CD4-positive, CD25-positive, alpha-beta regulatory T cell (primary cell): ENCODE data around the gene UPK3BL2. TPM values are rescaled to one million over a fixed set of nuclear protein-coding genes. Genes with fewer than 3 reads are reported as not detected.
"Not testable (repeated sequence)": the region's sequence is repeated elsewhere in the genome, so short reads cannot be mapped to it uniquely, and the experiment has no call there.

ENCODE experiments used
- ATAC-seq, 2 donors: fragments of 150-1000 bp; cut with Tn5 transposase; one replicate each; pipeline ENCODE4 v1.10.0; 2021; ENCODE audit warnings: low read depth in 2 of 2, moderate number of reproducible peaks in 2 of 2, moderate library complexity in 1 of 2
- DNase-seq, 3 donors: peaks; one replicate each; pipeline versions ENCODE4 v3.0.0 to v3.0.0-alpha.2; 2012 to 2022; ENCODE audit warnings: mixed read lengths in 1 of 3
- H3K27ac ChIP-seq: one replicate; pipeline ENCODE4 v1.7.0; 2013; ENCODE audit warnings: mild to moderate bottlenecking, low read length; ENCODE audit not compliant: insufficient read depth, poor library complexity, severe bottlenecking
- H3K27me3 ChIP-seq: one replicate; pipeline ENCODE4 v1.7.0; 2013; ENCODE audit warnings: low read length; ENCODE audit not compliant: control insufficient read depth, insufficient read depth
- H3K36me3 ChIP-seq: one replicate; pipeline ENCODE4 v1.7.0; 2013; ENCODE audit warnings: mild to moderate bottlenecking, low read length, moderate library complexity; ENCODE audit not compliant: control insufficient read depth, insufficient read depth
- H3K4me1 ChIP-seq: 2 replicates; pipeline ENCODE4 v1.7.0; 2013; ENCODE audit warnings: mild to moderate bottlenecking, low read length; ENCODE audit not compliant: insufficient read depth, control insufficient read depth, poor library complexity, severe bottlenecking
- H3K4me3 ChIP-seq: one replicate; pipeline ENCODE4 v1.7.0; 2013; ENCODE audit warnings: low read depth, mild to moderate bottlenecking, low read length, moderate library complexity
- H3K9me3 ChIP-seq, 2 experiments: 1 replicate in 1 of 2; 2 replicates in 1 of 2; pipeline ENCODE4 v1.7.0; 2013; ENCODE audit warnings: low read length in 2 of 2, mild to moderate bottlenecking in 1 of 2, moderate library complexity in 1 of 2; ENCODE audit not compliant: control insufficient read depth in 2 of 2
- H3K27ac Mint-ChIP-seq, 3 donors: one replicate each; pipeline ENCODE4 v1.8.0; 2020 to 2022; ENCODE audit warnings: mild to moderate bottlenecking in 3 of 3, mixed read lengths in 3 of 3, moderate library complexity in 2 of 3
- H3K27me3 Mint-ChIP-seq: one replicate; pipeline ENCODE4 v1.8.0; 2022; ENCODE audit warnings: mild to moderate bottlenecking, mixed read lengths
- H3K36me3 Mint-ChIP-seq: one replicate; pipeline ENCODE4 v1.8.0; 2020; ENCODE audit warnings: mixed read lengths
- H3K4me1 Mint-ChIP-seq, 4 donors: one replicate each; pipeline ENCODE4 v1.8.0; 2020 to 2022; ENCODE audit warnings: mixed read lengths in 4 of 4, mild to moderate bottlenecking in 1 of 4
- H3K4me3 Mint-ChIP-seq, 4 donors: one replicate each; pipeline ENCODE4 v1.8.0; 2020 to 2022; ENCODE audit warnings: mild to moderate bottlenecking in 4 of 4, mixed read lengths in 4 of 4, moderate library complexity in 3 of 4
- H3K9me3 Mint-ChIP-seq, 7 donors: one replicate each; pipeline ENCODE4 v1.8.0; 2020 to 2022; ENCODE audit warnings: mixed read lengths in 7 of 7, mild to moderate bottlenecking in 3 of 7, moderate library complexity in 2 of 7
- polyA plus RNA-seq, 4 donors: library from polyadenylated mRNA; unstranded; fragments of 300-500 nt; fragmentation: Illumina TruSeq; gene quantifications; one replicate each; pipeline ENCODE4 v1.2.3, GENCODE V29; 2021
- total RNA-seq: library from RNA; stranded (reverse); gene quantifications from one replicate; pipeline ENCODE4 v1.2.3, GENCODE V29; 2022

Gene UPK3BL2
- total and polyA plus RNA-seq, 5 donors from 2014 or later = 0.86 to 98.1 (median 1.7) TPM

- not testable (repeated sequence) for H3K4me3 Mint-ChIP-seq, DNase-seq, H3K4me1 Mint-ChIP-seq, H3K36me3 Mint-ChIP-seq, H3K27me3 Mint-ChIP-seq, H3K4me1 ChIP-seq, H3K27ac ChIP-seq, H3K36me3 ChIP-seq, H3K4me3 ChIP-seq, H3K9me3 Mint-ChIP-seq, H3K9me3 ChIP-seq, H3K27me3 ChIP-seq, ATAC-seq, H3K27ac Mint-ChIP-seq
Observed at GRCh38 chr7:102520797-102521196, 22.7 kb downstream of the UPK3BL2 start.

- not testable (repeated sequence) for H3K36me3 Mint-ChIP-seq, H3K27ac ChIP-seq, H3K4me1 Mint-ChIP-seq, H3K27me3 Mint-ChIP-seq, H3K4me1 ChIP-seq, H3K9me3 Mint-ChIP-seq, H3K36me3 ChIP-seq, H3K9me3 ChIP-seq, H3K27me3 ChIP-seq, H3K27ac Mint-ChIP-seq
- peak in 2 of 3 donors; percentile 2 to 37 for DNase-seq
- peak; percentile 98 for ATAC-seq
- peak within 1 kb of the TSS; percentile 44 for H3K4me3 ChIP-seq
- H3K4me3 Mint-ChIP-seq = peak within 1 kb of the TSS in 2 of 4 donors; percentile 38 to 62
Observed at GRCh38 chr7:102517550-102518147, 25.8 kb downstream of the UPK3BL2 start, which contains the start of gene RASA4B. Gene RASA4B (minus strand): TSS chr7:102517777. CDS start chr7:102517710, 67 bp downstream.

- not testable (repeated sequence) for H3K36me3 ChIP-seq, H3K4me3 Mint-ChIP-seq, H3K27ac ChIP-seq, H3K27ac Mint-ChIP-seq, H3K36me3 Mint-ChIP-seq, DNase-seq, ATAC-seq, H3K4me1 ChIP-seq, H3K4me3 ChIP-seq, H3K9me3 ChIP-seq, H3K27me3 ChIP-seq, H3K9me3 Mint-ChIP-seq, H3K4me1 Mint-ChIP-seq, H3K27me3 Mint-ChIP-seq
Observed at GRCh38 chr7:102516951-102517350, 26.5 kb downstream of the UPK3BL2 start.

DNA sequence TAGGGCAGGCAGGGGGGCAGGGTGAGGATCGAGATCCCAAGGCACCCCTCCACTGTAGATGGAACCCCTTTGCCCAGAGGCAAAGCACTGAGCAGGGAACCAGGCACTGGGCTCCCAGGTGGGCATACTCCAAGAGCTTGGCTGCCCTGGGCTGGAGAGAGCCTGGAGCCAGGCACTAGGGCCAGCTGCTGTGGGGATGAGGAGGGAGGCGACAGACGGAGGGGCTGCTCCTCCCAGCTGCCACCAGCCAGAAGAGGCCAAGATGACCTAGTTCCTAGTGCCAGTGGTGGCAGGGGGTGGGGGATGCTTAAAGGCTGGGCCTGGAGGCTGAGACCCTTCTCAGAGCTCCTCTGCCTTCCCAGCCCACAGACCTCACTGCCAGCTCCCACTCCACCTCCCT, 27.6 kb downstream of the UPK3BL2 start:
- H3K4me1 Mint-ChIP-seq, H3K27me3 Mint-ChIP-seq, H3K27me3 ChIP-seq, H3K4me3 ChIP-seq, H3K9me3 ChIP-seq, H3K27ac Mint-ChIP-seq, H3K4me1 ChIP-seq, ATAC-seq, H3K36me3 ChIP-seq, H3K27ac ChIP-seq, H3K9me3 Mint-ChIP-seq, H3K4me3 Mint-ChIP-seq, H3K36me3 Mint-ChIP-seq, DNase-seq: not testable (repeated sequence)

GRCh38 chr7:102514881-102515721, 28.4 kb downstream of the UPK3BL2 start:
- H3K36me3 Mint-ChIP-seq, H3K9me3 ChIP-seq, H3K4me3 Mint-ChIP-seq, DNase-seq, H3K27me3 ChIP-seq, H3K9me3 Mint-ChIP-seq, H3K4me1 Mint-ChIP-seq, H3K27me3 Mint-ChIP-seq, H3K4me1 ChIP-seq, H3K27ac Mint-ChIP-seq, ATAC-seq, H3K4me3 ChIP-seq, H3K27ac ChIP-seq, H3K36me3 ChIP-seq: not testable (repeated sequence)

GRCh38 chr7:102512642-102513221, 30.8 kb downstream of the UPK3BL2 start:
- H3K9me3 Mint-ChIP-seq, H3K4me3 ChIP-seq, H3K27ac Mint-ChIP-seq, H3K4me1 Mint-ChIP-seq, ATAC-seq, H3K36me3 ChIP-seq, H3K27ac ChIP-seq, H3K9me3 ChIP-seq, H3K27me3 Mint-ChIP-seq, H3K27me3 ChIP-seq, H3K4me3 Mint-ChIP-seq, H3K36me3 Mint-ChIP-seq, H3K4me1 ChIP-seq: not testable (repeated sequence)
- DNase-seq = peak in 1 of 3 donors; percentile 28

- H3K4me3 Mint-ChIP-seq, DNase-seq, H3K4me3 ChIP-seq, H3K36me3 Mint-ChIP-seq, H3K4me1 ChIP-seq, H3K9me3 Mint-ChIP-seq, H3K27ac ChIP-seq, H3K27ac Mint-ChIP-seq, H3K4me1 Mint-ChIP-seq, H3K27me3 Mint-ChIP-seq, H3K27me3 ChIP-seq, H3K9me3 ChIP-seq, H3K36me3 ChIP-seq: not testable (repeated sequence)
- peak; percentile 64 to 68 for ATAC-seq
Observed at GRCh38 chr7:102511860-102512522, 31.5 kb downstream of the UPK3BL2 start.
